SKM-1 treated with dmso at 0.1 percent for 144 hours (cell line): ENCODE measurements around the gene CWC27.
A peak's percentile ranks its signal among the peaks of the same experiment; 100 is the strongest.

Source experiments
- DNase-seq: peaks from one replicate; lab custom pipeline; 2025; ENCODE audit not compliant: unreplicated experiment; lab: John Stamatoyannopoulos, UW

The CWC27 gene

GRCh38 chr5:64768358-64769312, at the start of gene CWC27, which contains the start of gene SREK1IP1:
Gene CWC27 (plus strand): TSS chr5:64768930. CDS start chr5:64769147, 217 bp downstream.
Gene SREK1IP1 (minus strand): TSS chr5:64768691. CDS start chr5:64768517, 174 bp downstream.
- DNase-seq = peak; percentile 84

- DNase-seq = no peak
Measured at GRCh38 chr5:64722588-64722987, 46.1 kb upstream of the CWC27 start.

GRCh38 chr5:64727150-64727549, 41.6 kb upstream of the CWC27 start:
- DNase-seq = no peak

GRCh38 chr5:64742411-64742810, 26.3 kb upstream of the CWC27 start:
- no peak for DNase-seq

- DNase-seq = no peak
Measured at GRCh38 chr5:64742821-64743220, 25.9 kb upstream of the CWC27 start.

GRCh38 chr5:64744914-64745313, 23.8 kb upstream of the CWC27 start:
- no peak for DNase-seq

GRCh38 chr5:64746446-64746845, 22.3 kb upstream of the CWC27 start:
- DNase-seq = no peak

- no peak for DNase-seq
Measured at GRCh38 chr5:64749385-64749784, 19.3 kb upstream of the CWC27 start.

GRCh38 chr5:64754066-64754465, 14.7 kb upstream of the CWC27 start:
- no peak for DNase-seq

- no peak for DNase-seq
Measured at GRCh38 chr5:64758901-64759300, 9.8 kb upstream of the CWC27 start.

- no peak for DNase-seq
Measured at GRCh38 chr5:64759960-64760660, 8.6 kb upstream of the CWC27 start.

GRCh38 chr5:64763948-64764503, 4.7 kb upstream of the CWC27 start:
- DNase-seq = no peak

GRCh38 chr5:64765804-64766504, 2.8 kb upstream of the CWC27 start:
- DNase-seq = no peak

GRCh38 chr5:64766941-64767340, 1.8 kb upstream of the CWC27 start:
- peak; percentile 15 for DNase-seq

GRCh38 chr5:64767959-64768357, 772 bp upstream of the CWC27 start:
- DNase-seq = no peak

- DNase-seq = no peak
Measured at GRCh38 chr5:64769855-64770254, 1.1 kb downstream of the CWC27 start.

GRCh38 chr5:64771736-64772135, 3.0 kb downstream of the CWC27 start:
- DNase-seq = no peak

- DNase-seq = peak; percentile 18
Measured at GRCh38 chr5:64773533-64773932, 4.8 kb downstream of the CWC27 start.

GRCh38 chr5:64775291-64775690, 6.6 kb downstream of the CWC27 start:
- DNase-seq = peak; percentile 93

- DNase-seq = peak; percentile 66
Measured at GRCh38 chr5:64784451-64785025, 15.8 kb downstream of the CWC27 start.

- DNase-seq = no peak
Measured at GRCh38 chr5:64786372-64786771, 17.6 kb downstream of the CWC27 start.
